Neural cell (in vitro differentiated cells): Measurements from ENCODE around the gene PPP1R12B. TPM values are rescaled to one million over a fixed set of nuclear protein-coding genes. Genes with fewer than 3 reads are reported as not detected.

ENCODE experiments used
- H2AFZ ChIP-seq: fragments of 200-600, 300-800 bp; sonication (generic), shearing (Covaris generic); 2 replicates; pipeline ENCODE4 v1.6.0; 2014; ENCODE audit warnings: low read depth, mild to moderate bottlenecking, antibody characterized with exemption, low read length, moderate library complexity
- H3F3A ChIP-seq: fragments of 200-600 bp; shearing (Covaris generic); 2 replicates; pipeline ENCODE4 v1.6.1; 2016; ENCODE audit warnings: mild to moderate bottlenecking, moderate library complexity, mixed read lengths, antibody characterized with exemption, low read length; ENCODE audit not compliant: insufficient read depth, poor library complexity, severe bottlenecking
- H3K27ac ChIP-seq: fragments of 200-600, 300-800 bp; sonication (generic), shearing (Covaris generic); 2 replicates; pipeline ENCODE4 v1.5.1; 2014; ENCODE audit warnings: mild to moderate bottlenecking, low read length, moderate library complexity
- H3K27me3 ChIP-seq: fragments of 300-800, 200-600 bp; sonication (generic), shearing (Covaris generic); 2 replicates; pipeline ENCODE4 v1.6.0; 2014; ENCODE audit warnings: mild to moderate bottlenecking, low read depth, low read length, moderate library complexity; ENCODE audit not compliant: insufficient read depth
- H3K36me3 ChIP-seq: fragments of 300-800, 200-600 bp; sonication (generic), shearing (Covaris generic); 2 replicates; pipeline ENCODE4 v1.5.1; 2014; ENCODE audit warnings: mild to moderate bottlenecking, antibody characterized with exemption, low read length, moderate library complexity; ENCODE audit not compliant: insufficient read depth
- H3K4me2 ChIP-seq: fragments of 300-800, 200-600 bp; sonication (generic), shearing (Covaris generic); 2 replicates; pipeline ENCODE4 v1.6.0; 2014; ENCODE audit warnings: mild to moderate bottlenecking, low read length
- H3K4me3 ChIP-seq: fragments of 300-800, 200-600 bp; sonication (generic), shearing (Covaris generic); 2 replicates; pipeline ENCODE4 v1.5.1; 2014; ENCODE audit warnings: mild to moderate bottlenecking, low read length, moderate library complexity
- H3K79me2 ChIP-seq: fragments of 200-600 bp; shearing (Covaris generic); replicated peaks from 2 replicates; pipeline ENCODE4 v1.6.0; 2014; ENCODE audit warnings: mild to moderate bottlenecking, low read length, moderate library complexity; ENCODE audit not compliant: insufficient read depth
- H3K9ac ChIP-seq: fragments of 300-800, 200-600 bp; sonication (generic), shearing (Covaris generic); 2 replicates; pipeline ENCODE4 v1.6.1; 2016; ENCODE audit warnings: mild to moderate bottlenecking, low read length, mixed read lengths
- H3K9me2 ChIP-seq: fragments of 200-600 bp; shearing (Covaris generic); 2 replicates; pipeline ENCODE4 v1.6.1; 2016; ENCODE audit warnings: mild to moderate bottlenecking, low read length, mixed read lengths; ENCODE audit not compliant: insufficient read depth
- H3K9me3 ChIP-seq: fragments of 200-600, 300-800 bp; sonication (generic), shearing (Covaris generic); 2 replicates; pipeline ENCODE4 v1.6.1; 2016; ENCODE audit warnings: mild to moderate bottlenecking, mixed run types, low read length, moderate library complexity, mixed read lengths
- H4K20me1 ChIP-seq: fragments of 200-600 bp; shearing (Covaris generic); 2 replicates; pipeline ENCODE4 v1.6.1; 2016; ENCODE audit warnings: mild to moderate bottlenecking, mixed run types; ENCODE audit not compliant: insufficient read depth
- CTCF ChIP-seq: fragments of 450-650 bp; IDR thresholded peaks from 2 replicates; pipeline ENCODE4 v1.5.1; 2014; ENCODE audit warnings: antibody characterized with exemption, mild to moderate bottlenecking, moderate library complexity; ENCODE audit not compliant: poor library complexity, severe bottlenecking
- EP300 ChIP-seq: fragments of 450-650 bp; conservative IDR thresholded peaks from 2 replicates; pipeline ENCODE4 v1.6.1; 2014; ENCODE audit warnings: antibody characterized with exemption, mild to moderate bottlenecking, moderate library complexity; ENCODE audit not compliant: poor library complexity, severe bottlenecking
- EZH2 ChIP-seq: fragments of 200-600, 300-800 bp; shearing (Covaris generic), sonication (generic); IDR thresholded peaks from 2 replicates; pipeline ENCODE4 v1.6.1; 2014; ENCODE audit warnings: antibody characterized with exemption, low read length, borderline replicate concordance, mild to moderate bottlenecking; ENCODE audit not compliant: insufficient read depth, poor library complexity, severe bottlenecking
- MXI1 ChIP-seq: fragments of 450-650 bp; conservative IDR thresholded peaks from 2 replicates; pipeline ENCODE4 v1.6.1; 2014; ENCODE audit warnings: antibody characterized with exemption, mild to moderate bottlenecking; ENCODE audit not compliant: poor library complexity, severe bottlenecking
- POLR2AphosphoS5 ChIP-seq: IDR thresholded peaks from 2 replicates; pipeline ENCODE4 v1.6.1; 2012
- RAD21 ChIP-seq: fragments of 450-650 bp; conservative IDR thresholded peaks from 2 replicates; pipeline ENCODE4 v1.6.1; 2014; ENCODE audit warnings: antibody characterized with exemption, mild to moderate bottlenecking, moderate library complexity
- REST ChIP-seq: IDR thresholded peaks from 2 replicates; pipeline ENCODE4 v1.6.1; 2012; ENCODE audit warnings: borderline replicate concordance
- SMC3 ChIP-seq: fragments of 450-650 bp; conservative IDR thresholded peaks from 2 replicates; pipeline ENCODE4 v1.6.1; 2014; ENCODE audit warnings: antibody characterized with exemption, mild to moderate bottlenecking, moderate library complexity; ENCODE audit not compliant: poor library complexity
- TAF1 ChIP-seq: IDR thresholded peaks from 2 replicates; pipeline ENCODE4 v1.6.1; 2012; ENCODE audit warnings: low read depth
- polyA plus RNA-seq: library from polyadenylated mRNA; depleted of rRNA; stranded (reverse); fragments of >200 nt; gene quantifications from 2 replicates; pipeline ENCODE4 v1.2.3, GENCODE V29; 2014

PPP1R12B gene
- polyA plus RNA-seq, 1 donor from 2014 or later: 9.8 TPM

GRCh38 chr1:202317941-202318925 lies 30.3 kb upstream of the PPP1R12B start:
- Histone ChIP-seq H3K27me3 (no peaks in the 10 kb centered on the region), H3K27ac (no peak overlapping the region), H3K36me3 (no peaks in the 10 kb centered on the region), H3K4me3 (no peak overlapping the region), H3K9me3 (no peaks in the 10 kb centered on the region), H2AFZ (no peak overlapping the region), H3K9me2 (no peaks in the 10 kb centered on the region), H3K4me2 (no peak overlapping the region), H3F3A (no peaks in the 10 kb centered on the region), H4K20me1 (no peaks in the 10 kb centered on the region), H3K79me2 (no peaks in the 10 kb centered on the region), H3K9ac (no peak overlapping the region)
- no peak for TF ChIP-seq REST
- no peak for TF ChIP-seq EZH2
- TF ChIP-seq POLR2AphosphoS5: no peak
- no peak for TF ChIP-seq SMC3
- TF ChIP-seq CTCF: no peak
- no peak for TF ChIP-seq RAD21
- no peak for TF ChIP-seq MXI1
- no peak for TF ChIP-seq TAF1
- TF ChIP-seq EP300: no peak

- Histone ChIP-seq H3K9ac (no peak overlapping the region), H2AFZ (no peak overlapping the region), H4K20me1 (no peaks in the 10 kb centered on the region), H3K9me2 (no peaks in the 10 kb centered on the region), H3K79me2 (no peaks in the 10 kb centered on the region), H3K27ac (no peak overlapping the region), H3K27me3 (no peaks in the 10 kb centered on the region), H3K36me3 (no peaks in the 10 kb centered on the region), H3K4me3 (no peak overlapping the region), H3K9me3 (no peaks in the 10 kb centered on the region), H3K4me2 (no peak overlapping the region), H3F3A (no peaks in the 10 kb centered on the region)
- TF ChIP-seq CTCF (no peak), TAF1 (no peak), RAD21 (no peak), SMC3 (no peak), POLR2AphosphoS5 (no peak), EP300 (no peak)
Measured at GRCh38 chr1:202319381-202320080, 29.0 kb upstream of the PPP1R12B start.
